OCI-LY3 (cell line): ENCODE measurements around the gene SPG21.

Experiments
- EZH2phosphoT487 ChIP-seq: fragments of 200-600 bp; shearing (Covaris generic); IDR thresholded peaks from 2 replicates; pipeline ENCODE4 v1.6.1; 2018; ENCODE audit warnings: antibody characterized with exemption, mixed run types, low read depth
- TF ChIP-seq, protein P1 (sequence below): fragments of 200-600, 300-600 bp; sonication (generic); IDR thresholded peaks from 2 replicates; pipeline ENCODE4 v1.5.1; 2014; ENCODE audit warnings: antibody characterized with exemption, low read length, low read depth

GRCh38 chr15:64997745-64998375, 8.1 kb upstream of the SPG21 start:
- TF ChIP-seq, protein P1, sequence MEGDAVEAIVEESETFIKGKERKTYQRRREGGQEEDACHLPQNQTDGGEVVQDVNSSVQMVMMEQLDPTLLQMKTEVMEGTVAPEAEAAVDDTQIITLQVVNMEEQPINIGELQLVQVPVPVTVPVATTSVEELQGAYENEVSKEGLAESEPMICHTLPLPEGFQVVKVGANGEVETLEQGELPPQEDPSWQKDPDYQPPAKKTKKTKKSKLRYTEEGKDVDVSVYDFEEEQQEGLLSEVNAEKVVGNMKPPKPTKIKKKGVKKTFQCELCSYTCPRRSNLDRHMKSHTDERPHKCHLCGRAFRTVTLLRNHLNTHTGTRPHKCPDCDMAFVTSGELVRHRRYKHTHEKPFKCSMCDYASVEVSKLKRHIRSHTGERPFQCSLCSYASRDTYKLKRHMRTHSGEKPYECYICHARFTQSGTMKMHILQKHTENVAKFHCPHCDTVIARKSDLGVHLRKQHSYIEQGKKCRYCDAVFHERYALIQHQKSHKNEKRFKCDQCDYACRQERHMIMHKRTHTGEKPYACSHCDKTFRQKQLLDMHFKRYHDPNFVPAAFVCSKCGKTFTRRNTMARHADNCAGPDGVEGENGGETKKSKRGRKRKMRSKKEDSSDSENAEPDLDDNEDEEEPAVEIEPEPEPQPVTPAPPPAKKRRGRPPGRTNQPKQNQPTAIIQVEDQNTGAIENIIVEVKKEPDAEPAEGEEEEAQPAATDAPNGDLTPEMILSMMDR, result no peak
- no peak for TF ChIP-seq EZH2phosphoT487
